Neural cell (in vitro differentiated cells): Measurements from ENCODE around the gene EMC6. TPM values are rescaled to one million over a fixed set of nuclear protein-coding genes. Genes with fewer than 3 reads are reported as not detected.

Source experiments
- H2AFZ ChIP-seq: fragments of 200-600, 300-800 bp; sonication (generic), shearing (Covaris generic); 2 replicates; pipeline ENCODE4 v1.6.0; 2014; ENCODE audit warnings: low read depth, mild to moderate bottlenecking, antibody characterized with exemption, low read length, moderate library complexity
- H3F3A ChIP-seq: fragments of 200-600 bp; shearing (Covaris generic); 2 replicates; pipeline ENCODE4 v1.6.1; 2016; ENCODE audit warnings: mild to moderate bottlenecking, moderate library complexity, mixed read lengths, antibody characterized with exemption, low read length; ENCODE audit not compliant: insufficient read depth, poor library complexity, severe bottlenecking
- H3K27ac ChIP-seq: fragments of 200-600, 300-800 bp; sonication (generic), shearing (Covaris generic); 2 replicates; pipeline ENCODE4 v1.5.1; 2014; ENCODE audit warnings: mild to moderate bottlenecking, low read length, moderate library complexity
- H3K27me3 ChIP-seq: fragments of 300-800, 200-600 bp; sonication (generic), shearing (Covaris generic); 2 replicates; pipeline ENCODE4 v1.6.0; 2014; ENCODE audit warnings: mild to moderate bottlenecking, low read depth, low read length, moderate library complexity; ENCODE audit not compliant: insufficient read depth
- H3K36me3 ChIP-seq: fragments of 300-800, 200-600 bp; sonication (generic), shearing (Covaris generic); 2 replicates; pipeline ENCODE4 v1.5.1; 2014; ENCODE audit warnings: mild to moderate bottlenecking, antibody characterized with exemption, low read length, moderate library complexity; ENCODE audit not compliant: insufficient read depth
- H3K4me2 ChIP-seq: fragments of 300-800, 200-600 bp; sonication (generic), shearing (Covaris generic); 2 replicates; pipeline ENCODE4 v1.6.0; 2014; ENCODE audit warnings: mild to moderate bottlenecking, low read length
- H3K4me3 ChIP-seq: fragments of 300-800, 200-600 bp; sonication (generic), shearing (Covaris generic); 2 replicates; pipeline ENCODE4 v1.5.1; 2014; ENCODE audit warnings: mild to moderate bottlenecking, low read length, moderate library complexity
- H3K79me2 ChIP-seq: fragments of 200-600 bp; shearing (Covaris generic); replicated peaks from 2 replicates; pipeline ENCODE4 v1.6.0; 2014; ENCODE audit warnings: mild to moderate bottlenecking, low read length, moderate library complexity; ENCODE audit not compliant: insufficient read depth
- H3K9ac ChIP-seq: fragments of 300-800, 200-600 bp; sonication (generic), shearing (Covaris generic); 2 replicates; pipeline ENCODE4 v1.6.1; 2016; ENCODE audit warnings: mild to moderate bottlenecking, low read length, mixed read lengths
- H3K9me2 ChIP-seq: fragments of 200-600 bp; shearing (Covaris generic); 2 replicates; pipeline ENCODE4 v1.6.1; 2016; ENCODE audit warnings: mild to moderate bottlenecking, low read length, mixed read lengths; ENCODE audit not compliant: insufficient read depth
- H3K9me3 ChIP-seq: fragments of 200-600, 300-800 bp; sonication (generic), shearing (Covaris generic); 2 replicates; pipeline ENCODE4 v1.6.1; 2016; ENCODE audit warnings: mild to moderate bottlenecking, mixed run types, low read length, moderate library complexity, mixed read lengths
- H4K20me1 ChIP-seq: fragments of 200-600 bp; shearing (Covaris generic); 2 replicates; pipeline ENCODE4 v1.6.1; 2016; ENCODE audit warnings: mild to moderate bottlenecking, mixed run types; ENCODE audit not compliant: insufficient read depth
- EP300 ChIP-seq: fragments of 450-650 bp; conservative IDR thresholded peaks from 2 replicates; pipeline ENCODE4 v1.6.1; 2014; ENCODE audit warnings: antibody characterized with exemption, mild to moderate bottlenecking, moderate library complexity; ENCODE audit not compliant: poor library complexity, severe bottlenecking
- EZH2 ChIP-seq: fragments of 200-600, 300-800 bp; shearing (Covaris generic), sonication (generic); IDR thresholded peaks from 2 replicates; pipeline ENCODE4 v1.6.1; 2014; ENCODE audit warnings: antibody characterized with exemption, low read length, borderline replicate concordance, mild to moderate bottlenecking; ENCODE audit not compliant: insufficient read depth, poor library complexity, severe bottlenecking
- MXI1 ChIP-seq: fragments of 450-650 bp; conservative IDR thresholded peaks from 2 replicates; pipeline ENCODE4 v1.6.1; 2014; ENCODE audit warnings: antibody characterized with exemption, mild to moderate bottlenecking; ENCODE audit not compliant: poor library complexity, severe bottlenecking
- POLR2AphosphoS5 ChIP-seq: IDR thresholded peaks from 2 replicates; pipeline ENCODE4 v1.6.1; 2012
- RAD21 ChIP-seq: fragments of 450-650 bp; conservative IDR thresholded peaks from 2 replicates; pipeline ENCODE4 v1.6.1; 2014; ENCODE audit warnings: antibody characterized with exemption, mild to moderate bottlenecking, moderate library complexity
- SMC3 ChIP-seq: fragments of 450-650 bp; conservative IDR thresholded peaks from 2 replicates; pipeline ENCODE4 v1.6.1; 2014; ENCODE audit warnings: antibody characterized with exemption, mild to moderate bottlenecking, moderate library complexity; ENCODE audit not compliant: poor library complexity
- TAF1 ChIP-seq: IDR thresholded peaks from 2 replicates; pipeline ENCODE4 v1.6.1; 2012; ENCODE audit warnings: low read depth
- polyA plus RNA-seq: library from polyadenylated mRNA; depleted of rRNA; stranded (reverse); fragments of >200 nt; gene quantifications from 2 replicates; pipeline ENCODE4 v1.2.3, GENCODE V29; 2014
- TF ChIP-seq, protein P1 (sequence below): IDR thresholded peaks from 2 replicates; pipeline ENCODE4 v1.6.1; 2012; ENCODE audit warnings: borderline replicate concordance
- TF ChIP-seq, protein P2 (sequence below): fragments of 450-650 bp; IDR thresholded peaks from 2 replicates; pipeline ENCODE4 v1.5.1; 2014; ENCODE audit warnings: antibody characterized with exemption, mild to moderate bottlenecking, moderate library complexity; ENCODE audit not compliant: poor library complexity, severe bottlenecking

EMC6 gene
- polyA plus RNA-seq, 1 donor from 2014 or later = 61.7 TPM

DNA sequence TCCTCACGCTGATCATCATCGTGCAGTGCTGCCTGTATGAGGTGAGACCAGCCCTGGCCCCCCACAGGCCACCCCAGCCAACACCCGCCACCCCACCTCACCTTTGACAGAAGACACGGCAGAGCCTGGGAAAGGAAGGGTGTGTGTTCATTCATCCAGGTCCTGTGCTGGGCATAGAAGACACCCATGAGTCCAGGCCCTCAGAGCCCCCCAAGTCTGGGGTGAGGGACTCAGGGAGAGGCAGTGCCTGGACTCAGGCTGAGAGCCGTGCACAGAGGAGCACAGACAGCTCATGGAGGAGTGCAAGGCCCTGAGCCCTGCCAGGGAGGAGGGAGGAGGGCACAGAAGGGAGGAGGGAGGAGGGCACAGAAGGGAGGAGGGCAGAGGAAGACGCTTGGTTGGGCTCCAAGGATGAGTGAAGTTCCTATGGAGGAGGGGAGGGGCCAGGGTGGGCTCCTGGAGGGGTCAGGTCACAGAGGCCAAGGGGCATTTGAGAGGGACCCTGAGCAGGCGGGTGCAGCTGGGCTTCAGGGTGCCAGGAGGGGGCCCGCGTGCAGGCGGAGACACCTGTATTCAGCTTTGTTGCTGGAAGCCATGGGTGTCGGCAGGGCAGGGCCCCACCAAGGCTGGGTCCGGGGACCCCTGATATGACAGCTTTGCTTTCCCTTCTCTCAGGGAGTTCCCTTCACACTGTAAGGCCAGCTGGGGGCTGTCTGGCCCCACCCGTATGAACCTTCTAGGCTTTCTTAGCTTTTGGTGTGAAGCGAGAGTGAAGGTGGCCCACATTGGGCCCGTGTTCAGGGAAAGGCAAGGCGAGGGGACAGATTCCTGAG lies 11.6 kb upstream of the EMC6 start:
- TF ChIP-seq TAF1 = no peak
- no peak for TF ChIP-seq EP300
- no peak for TF ChIP-seq RAD21
- TF ChIP-seq, protein P1, sequence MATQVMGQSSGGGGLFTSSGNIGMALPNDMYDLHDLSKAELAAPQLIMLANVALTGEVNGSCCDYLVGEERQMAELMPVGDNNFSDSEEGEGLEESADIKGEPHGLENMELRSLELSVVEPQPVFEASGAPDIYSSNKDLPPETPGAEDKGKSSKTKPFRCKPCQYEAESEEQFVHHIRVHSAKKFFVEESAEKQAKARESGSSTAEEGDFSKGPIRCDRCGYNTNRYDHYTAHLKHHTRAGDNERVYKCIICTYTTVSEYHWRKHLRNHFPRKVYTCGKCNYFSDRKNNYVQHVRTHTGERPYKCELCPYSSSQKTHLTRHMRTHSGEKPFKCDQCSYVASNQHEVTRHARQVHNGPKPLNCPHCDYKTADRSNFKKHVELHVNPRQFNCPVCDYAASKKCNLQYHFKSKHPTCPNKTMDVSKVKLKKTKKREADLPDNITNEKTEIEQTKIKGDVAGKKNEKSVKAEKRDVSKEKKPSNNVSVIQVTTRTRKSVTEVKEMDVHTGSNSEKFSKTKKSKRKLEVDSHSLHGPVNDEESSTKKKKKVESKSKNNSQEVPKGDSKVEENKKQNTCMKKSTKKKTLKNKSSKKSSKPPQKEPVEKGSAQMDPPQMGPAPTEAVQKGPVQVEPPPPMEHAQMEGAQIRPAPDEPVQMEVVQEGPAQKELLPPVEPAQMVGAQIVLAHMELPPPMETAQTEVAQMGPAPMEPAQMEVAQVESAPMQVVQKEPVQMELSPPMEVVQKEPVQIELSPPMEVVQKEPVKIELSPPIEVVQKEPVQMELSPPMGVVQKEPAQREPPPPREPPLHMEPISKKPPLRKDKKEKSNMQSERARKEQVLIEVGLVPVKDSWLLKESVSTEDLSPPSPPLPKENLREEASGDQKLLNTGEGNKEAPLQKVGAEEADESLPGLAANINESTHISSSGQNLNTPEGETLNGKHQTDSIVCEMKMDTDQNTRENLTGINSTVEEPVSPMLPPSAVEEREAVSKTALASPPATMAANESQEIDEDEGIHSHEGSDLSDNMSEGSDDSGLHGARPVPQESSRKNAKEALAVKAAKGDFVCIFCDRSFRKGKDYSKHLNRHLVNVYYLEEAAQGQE = no peak
- TF ChIP-seq MXI1 = no peak
- TF ChIP-seq SMC3 = no peak
- TF ChIP-seq EZH2 = no peak
- TF ChIP-seq, protein P2, sequence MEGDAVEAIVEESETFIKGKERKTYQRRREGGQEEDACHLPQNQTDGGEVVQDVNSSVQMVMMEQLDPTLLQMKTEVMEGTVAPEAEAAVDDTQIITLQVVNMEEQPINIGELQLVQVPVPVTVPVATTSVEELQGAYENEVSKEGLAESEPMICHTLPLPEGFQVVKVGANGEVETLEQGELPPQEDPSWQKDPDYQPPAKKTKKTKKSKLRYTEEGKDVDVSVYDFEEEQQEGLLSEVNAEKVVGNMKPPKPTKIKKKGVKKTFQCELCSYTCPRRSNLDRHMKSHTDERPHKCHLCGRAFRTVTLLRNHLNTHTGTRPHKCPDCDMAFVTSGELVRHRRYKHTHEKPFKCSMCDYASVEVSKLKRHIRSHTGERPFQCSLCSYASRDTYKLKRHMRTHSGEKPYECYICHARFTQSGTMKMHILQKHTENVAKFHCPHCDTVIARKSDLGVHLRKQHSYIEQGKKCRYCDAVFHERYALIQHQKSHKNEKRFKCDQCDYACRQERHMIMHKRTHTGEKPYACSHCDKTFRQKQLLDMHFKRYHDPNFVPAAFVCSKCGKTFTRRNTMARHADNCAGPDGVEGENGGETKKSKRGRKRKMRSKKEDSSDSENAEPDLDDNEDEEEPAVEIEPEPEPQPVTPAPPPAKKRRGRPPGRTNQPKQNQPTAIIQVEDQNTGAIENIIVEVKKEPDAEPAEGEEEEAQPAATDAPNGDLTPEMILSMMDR = no peak
- no peak for TF ChIP-seq POLR2AphosphoS5
- H3K27me3 ChIP-seq = no peaks in the 10 kb centered on the region
- H3K9me2 ChIP-seq = no peaks in the 10 kb centered on the region
- no peak overlapping the region for H3K9ac ChIP-seq
- H4K20me1 ChIP-seq = no peaks in the 10 kb centered on the region
- H3K36me3 ChIP-seq = no peaks in the 10 kb centered on the region
- H3K27ac ChIP-seq = no peak overlapping the region
- no peaks in the 10 kb centered on the region for H3K79me2 ChIP-seq
- H3K4me3 ChIP-seq = no peak overlapping the region
- no peak overlapping the region for H2AFZ ChIP-seq
- no peaks in the 10 kb centered on the region for H3F3A ChIP-seq
- no peak overlapping the region for H3K4me2 ChIP-seq
- no peaks in the 10 kb centered on the region for H3K9me3 ChIP-seq

DNA sequence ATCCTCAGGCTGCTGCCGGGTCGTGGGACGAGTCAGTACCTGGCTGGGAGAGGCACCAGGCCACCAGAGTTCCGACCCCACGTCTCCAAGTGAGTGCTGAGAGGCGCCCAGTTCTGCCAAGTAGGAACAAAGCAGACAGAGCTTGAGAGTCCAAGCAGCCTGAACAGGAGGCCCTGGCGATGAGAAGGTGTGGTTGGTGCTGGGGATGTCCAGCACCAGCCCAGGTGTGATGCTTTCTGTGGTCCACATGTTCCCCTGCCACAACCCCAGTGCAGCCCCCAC lies 11.1 kb upstream of the EMC6 start:
- H3K9me2 ChIP-seq = no peaks in the 10 kb centered on the region
- no peak overlapping the region for H2AFZ ChIP-seq
- TF ChIP-seq MXI1 = no peak
- TF ChIP-seq EZH2 = no peak
- TF ChIP-seq, protein P2 = no peak
- no peak for TF ChIP-seq EP300
- TF ChIP-seq TAF1 = no peak
- TF ChIP-seq, protein P1 = no peak
- no peak for TF ChIP-seq SMC3
- TF ChIP-seq RAD21 = no peak
- TF ChIP-seq POLR2AphosphoS5 = no peak
- no peaks in the 10 kb centered on the region for H3F3A ChIP-seq
- H3K9ac ChIP-seq = no peak overlapping the region
- H4K20me1 ChIP-seq = no peaks in the 10 kb centered on the region
- H3K9me3 ChIP-seq = no peaks in the 10 kb centered on the region
- H3K4me2 ChIP-seq = no peak overlapping the region
- H3K4me3 ChIP-seq = no peak overlapping the region
- H3K79me2 ChIP-seq = no peaks in the 10 kb centered on the region
- H3K27ac ChIP-seq = no peak overlapping the region
- no peaks in the 10 kb centered on the region for H3K27me3 ChIP-seq
- no peaks in the 10 kb centered on the region for H3K36me3 ChIP-seq
